H9 (cell line): ENCODE results near the gene SLCO4A1. TPM values are rescaled to one million over a fixed set of nuclear protein-coding genes. Genes with fewer than 3 reads are reported as not detected.

Experiments
- DNase-seq: peaks from one replicate; pipeline ENCODE4 v3.0.0-alpha.2; 2017
- H2AFZ ChIP-seq: one replicate; pipeline ENCODE4 v1.6.1; 2013; ENCODE audit warnings: mild to moderate bottlenecking, low read length, control low read depth, moderate library complexity
- H2AK5ac ChIP-seq: 2 replicates; pipeline ENCODE4 v1.6.1; 2013; ENCODE audit warnings: low read length, control low read depth, mixed read lengths; ENCODE audit not compliant: insufficient read length
- H2BK120ac ChIP-seq: one replicate; pipeline ENCODE4 v1.6.1; 2013; ENCODE audit warnings: low read depth, mild to moderate bottlenecking, low read length, control low read depth, inconsistent platforms; ENCODE audit not compliant: poor library complexity, severe bottlenecking
- H2BK12ac ChIP-seq: 2 replicates; pipeline ENCODE4 v1.6.1; 2013; ENCODE audit warnings: low read length, control low read depth, mixed read lengths, low read depth; ENCODE audit not compliant: insufficient read length
- H2BK15ac ChIP-seq: 2 replicates; pipeline ENCODE4 v1.6.1; 2013; ENCODE audit warnings: low read depth, low read length, control low read depth
- H2BK20ac ChIP-seq: one replicate; pipeline ENCODE4 v1.6.1; 2013; ENCODE audit warnings: low read depth, mild to moderate bottlenecking, low read length, control low read depth, inconsistent platforms; ENCODE audit not compliant: poor library complexity, severe bottlenecking
- H2BK5ac ChIP-seq: 2 replicates; pipeline ENCODE4 v1.6.1; 2013; ENCODE audit warnings: low read length, control low read depth, mixed read lengths; ENCODE audit not compliant: insufficient read length
- H3K14ac ChIP-seq: 2 replicates; pipeline ENCODE4 v1.6.1; 2013; ENCODE audit warnings: low read length, control low read depth; ENCODE audit not compliant: insufficient read depth
- H3K18ac ChIP-seq: 2 replicates; pipeline ENCODE4 v1.6.1; 2013; ENCODE audit warnings: low read depth, mild to moderate bottlenecking, mixed read lengths, low read length, control low read depth; ENCODE audit not compliant: insufficient read length
- H3K23ac ChIP-seq: 2 replicates; pipeline ENCODE4 v1.6.1; 2013; ENCODE audit warnings: low read length, control low read depth, mixed read lengths, low read depth; ENCODE audit not compliant: insufficient read length
- H3K23me2 ChIP-seq: 2 replicates; pipeline ENCODE4 v1.6.1; 2013; ENCODE audit warnings: low read depth, mild to moderate bottlenecking, mixed read lengths, low read length, control low read depth; ENCODE audit not compliant: insufficient read length, poor library complexity, severe bottlenecking
- H3K27ac ChIP-seq: 2 replicates; pipeline ENCODE4 v1.5.1; 2013; ENCODE audit warnings: low read length, control low read depth, mixed read lengths, low read depth; ENCODE audit not compliant: insufficient read length
- H3K27me3 ChIP-seq: 2 replicates; pipeline ENCODE4 v1.6.1; 2013; ENCODE audit warnings: low read length, control low read depth, inconsistent platforms; ENCODE audit not compliant: insufficient read depth
- H3K4ac ChIP-seq: 2 replicates; pipeline ENCODE4 v1.6.1; 2013; ENCODE audit warnings: low read depth, mild to moderate bottlenecking, control low read depth, inconsistent platforms, low read length, moderate library complexity
- H3K4me1 ChIP-seq: 2 replicates; pipeline ENCODE4 v1.6.1; 2013; ENCODE audit warnings: low read length, control low read depth, inconsistent platforms; ENCODE audit not compliant: insufficient read depth
- H3K4me2 ChIP-seq: 2 replicates; pipeline ENCODE4 v1.6.1; 2013; ENCODE audit warnings: low read length, control low read depth, mixed read lengths; ENCODE audit not compliant: insufficient read length, insufficient read depth
- H3K56ac ChIP-seq: 2 replicates; pipeline ENCODE4 v1.6.1; 2013; ENCODE audit warnings: low read depth, mild to moderate bottlenecking, mixed read lengths, low read length, control low read depth; ENCODE audit not compliant: insufficient read length
- H3K79me1 ChIP-seq: 2 replicates; pipeline ENCODE4 v1.6.1; 2013; ENCODE audit warnings: low read depth, mild to moderate bottlenecking, moderate library complexity, low read length, control low read depth, inconsistent platforms; ENCODE audit not compliant: insufficient read depth, poor library complexity, severe bottlenecking
- H3K79me2 ChIP-seq: 2 replicates; pipeline ENCODE4 v1.6.1; 2013; ENCODE audit warnings: low read length, control low read depth, inconsistent platforms; ENCODE audit not compliant: insufficient read depth
- H3K9ac ChIP-seq: 2 replicates; pipeline ENCODE4 v1.6.1; 2013; ENCODE audit warnings: low read length, control low read depth, mixed read lengths; ENCODE audit not compliant: insufficient read length; ENCODE audit errors: extremely low read depth
- H3K9me3 ChIP-seq: one replicate; pipeline ENCODE4 v1.6.1; 2013; ENCODE audit warnings: low read depth, low read length, inconsistent platforms; ENCODE audit not compliant: control insufficient read depth
- H3T11ph ChIP-seq: one replicate; pipeline ENCODE4 v1.6.1; 2013; ENCODE audit warnings: mild to moderate bottlenecking, low read length, control low read depth, inconsistent platforms
- H4K20me1 ChIP-seq: one replicate; pipeline ENCODE4 v1.6.1; 2013; ENCODE audit not compliant: control insufficient read depth, insufficient read length, insufficient read depth
- H4K5ac ChIP-seq: 2 replicates; pipeline ENCODE4 v1.6.1; 2013; ENCODE audit warnings: low read depth, mild to moderate bottlenecking, mixed read lengths, low read length, control low read depth; ENCODE audit not compliant: insufficient read length
- H4K8ac ChIP-seq: replicated peaks from 2 replicates; pipeline ENCODE4 v1.6.1; 2013; ENCODE audit warnings: low read length, control low read depth, mixed read lengths, low read depth; ENCODE audit not compliant: insufficient read length
- H4K91ac ChIP-seq: 2 replicates; pipeline ENCODE4 v1.6.1; 2013; ENCODE audit warnings: low read depth, mild to moderate bottlenecking, moderate library complexity, mixed read lengths, low read length, control low read depth; ENCODE audit not compliant: insufficient read length
- H3K27ac Mint-ChIP-seq, 3 experiments: 2 replicates in 2 of 3; 3 replicates in 1 of 3; pipeline ENCODE4 v1.8.0; 2020 to 2021; ENCODE audit warnings: mixed read lengths in 3 of 3, mild to moderate bottlenecking in 1 of 3, moderate library complexity in 1 of 3
- H3K27me3 Mint-ChIP-seq: 2 replicates; pipeline ENCODE4 v1.8.0; 2021; ENCODE audit warnings: low read depth, mild to moderate bottlenecking, moderate library complexity, mixed read lengths
- H3K36me3 Mint-ChIP-seq, 3 experiments: 2 replicates in 2 of 3; 3 replicates in 1 of 3; pipeline ENCODE4 v1.8.0; 2020 to 2021; ENCODE audit warnings: low read depth in 3 of 3, mixed read lengths in 3 of 3; ENCODE audit not compliant: insufficient read depth in 1 of 3
- H3K4me1 Mint-ChIP-seq, 2 experiments: 2 replicates each; pipeline ENCODE4 v1.8.0; 2020; ENCODE audit warnings: mixed read lengths in 2 of 2
- H3K4me3 Mint-ChIP-seq, 2 experiments: 2 replicates in 1 of 2; 3 replicates in 1 of 2; pipeline ENCODE4 v1.8.0; 2020 to 2021; ENCODE audit warnings: mild to moderate bottlenecking in 2 of 2, mixed read lengths in 2 of 2, moderate library complexity in 1 of 2
- H3K9me3 Mint-ChIP-seq, 2 experiments: 2 replicates in 1 of 2; 3 replicates in 1 of 2; pipeline ENCODE4 v1.8.0; 2020; ENCODE audit warnings: mild to moderate bottlenecking in 2 of 2, mixed read lengths in 2 of 2, moderate library complexity in 1 of 2
- WGBS: extraction: QIAGEN DNeasy Blood & Tissue Kit; methylation state at CpG from one replicate; pipeline ENCODE4 v1.1.7; 2013; ENCODE audit warnings: missing lambda C conversion rate, low lambda C conversion rate, mixed read lengths; ENCODE audit not compliant: insufficient read length; ENCODE audit errors: extremely low coverage; 5-methylcytosine and 5-hydroxymethylcytosine counted together
- total RNA-seq: library from RNA; stranded (reverse); gene quantifications from 2 replicates; pipeline ENCODE4 v1.2.1, GENCODE V29; 2021
- TF ChIP-seq, protein P1 (sequence below): fragments of 200-600 bp; sonication (generic); conservative IDR thresholded peaks from 3 replicates; pipeline ENCODE4 v1.8.0; 2021; ENCODE audit warnings: antibody characterized with exemption, mild to moderate bottlenecking

Gene SLCO4A1
- total RNA-seq, 1 experiment from 2014 or later, result 9.4 TPM

DNA sequence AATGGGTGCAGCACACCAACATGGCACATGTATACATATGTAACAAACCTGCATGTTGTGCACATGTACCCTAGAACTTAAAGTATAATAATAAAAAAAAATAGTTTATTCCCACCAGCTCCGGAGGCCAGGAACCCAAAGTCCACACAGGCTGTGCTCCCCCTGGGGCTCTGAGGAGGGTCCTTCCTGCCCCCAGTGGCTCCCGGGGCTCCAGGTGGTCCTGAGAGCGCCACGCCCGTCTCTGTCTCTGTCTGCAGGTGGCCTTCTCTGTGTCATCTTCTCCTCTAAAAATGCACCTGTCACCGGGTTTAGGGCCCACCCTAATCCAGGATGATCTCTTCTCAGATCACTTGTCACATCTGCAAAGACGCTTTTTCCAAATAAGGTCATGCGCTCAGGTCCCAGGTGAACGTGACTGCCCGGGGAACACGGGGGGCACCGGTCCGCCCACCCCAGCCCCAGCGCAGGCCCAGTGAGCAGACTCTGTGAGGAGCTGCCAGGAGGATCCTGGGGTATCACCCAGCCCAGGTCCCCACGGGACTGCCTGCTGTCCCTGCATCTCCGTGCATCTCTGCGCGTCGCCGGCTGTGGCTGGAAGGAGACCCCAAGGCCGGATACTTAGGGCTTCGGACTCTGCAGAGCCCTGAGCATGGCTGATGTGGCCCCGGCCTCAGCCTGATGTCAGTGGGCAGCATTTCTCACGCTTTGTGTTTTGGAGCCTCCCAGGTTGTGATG is 11.8 kb downstream of the SLCO4A1 start:
- H3K27me3 ChIP-seq, result no peaks in the 10 kb centered on the region
- no peak for DNase-seq
- H3K14ac ChIP-seq, result no peak overlapping the region
- H4K20me1 ChIP-seq, result no peaks in the 10 kb centered on the region
- H3T11ph ChIP-seq, result no peak overlapping the region
- no peak overlapping the region for H3K4me2 ChIP-seq
- H2BK5ac ChIP-seq, result no peak overlapping the region
- H4K8ac ChIP-seq, result no peak overlapping the region
- H3K23ac ChIP-seq, result no peak overlapping the region
- no peak overlapping the region for H4K91ac ChIP-seq
- H2BK20ac ChIP-seq, result no peak overlapping the region
- no peak overlapping the region for H2BK15ac ChIP-seq
- no peak overlapping the region for H2BK120ac ChIP-seq
- Mint-ChIP-seq H3K27ac (no peak overlapping the region), H3K27me3 (no peaks in the 10 kb centered on the region), H3K36me3 (peaks cover 0 to 2% (median 0%) of the 10 kb centered on the region in 3 experiments; a peak in 1 of 7 replicates), H3K4me1 (peaks cover 15 to 18% of the 10 kb centered on the region in 2 experiments), H3K9me3 (no peaks in the 10 kb centered on the region), H3K4me3 (no peak overlapping the region)
- H2AFZ ChIP-seq, result no peak overlapping the region
- H3K23me2 ChIP-seq, result no peaks in the 10 kb centered on the region
- no peaks in the 10 kb centered on the region for H3K79me1 ChIP-seq
- no peak overlapping the region for H4K5ac ChIP-seq
- TF ChIP-seq, protein P1, sequence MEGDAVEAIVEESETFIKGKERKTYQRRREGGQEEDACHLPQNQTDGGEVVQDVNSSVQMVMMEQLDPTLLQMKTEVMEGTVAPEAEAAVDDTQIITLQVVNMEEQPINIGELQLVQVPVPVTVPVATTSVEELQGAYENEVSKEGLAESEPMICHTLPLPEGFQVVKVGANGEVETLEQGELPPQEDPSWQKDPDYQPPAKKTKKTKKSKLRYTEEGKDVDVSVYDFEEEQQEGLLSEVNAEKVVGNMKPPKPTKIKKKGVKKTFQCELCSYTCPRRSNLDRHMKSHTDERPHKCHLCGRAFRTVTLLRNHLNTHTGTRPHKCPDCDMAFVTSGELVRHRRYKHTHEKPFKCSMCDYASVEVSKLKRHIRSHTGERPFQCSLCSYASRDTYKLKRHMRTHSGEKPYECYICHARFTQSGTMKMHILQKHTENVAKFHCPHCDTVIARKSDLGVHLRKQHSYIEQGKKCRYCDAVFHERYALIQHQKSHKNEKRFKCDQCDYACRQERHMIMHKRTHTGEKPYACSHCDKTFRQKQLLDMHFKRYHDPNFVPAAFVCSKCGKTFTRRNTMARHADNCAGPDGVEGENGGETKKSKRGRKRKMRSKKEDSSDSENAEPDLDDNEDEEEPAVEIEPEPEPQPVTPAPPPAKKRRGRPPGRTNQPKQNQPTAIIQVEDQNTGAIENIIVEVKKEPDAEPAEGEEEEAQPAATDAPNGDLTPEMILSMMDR, result no peak
- H3K18ac ChIP-seq, result no peak overlapping the region
- no peak overlapping the region for H3K56ac ChIP-seq
- H3K9ac ChIP-seq, result no peak overlapping the region
- H3K4ac ChIP-seq, result no peak overlapping the region
- H2BK12ac ChIP-seq, result no peak overlapping the region
- no peaks in the 10 kb centered on the region for H3K79me2 ChIP-seq
- H3K4me1 ChIP-seq, result no peaks in the 10 kb centered on the region; the same call in 1 of the 2 replicates
- H3K27ac ChIP-seq, result no peak overlapping the region
- no CpG with 5 or more reads among the region's 24 CpGs for WGBS
- H2AK5ac ChIP-seq, result no peak overlapping the region
- no peaks in the 10 kb centered on the region for H3K9me3 ChIP-seq
